ENCODE results near the gene RORB. TPM values are rescaled to one million over a fixed set of nuclear protein-coding genes. Genes with fewer than 3 reads are reported as not detected.

RORB gene
- total RNA-seq, 4 donors from 2014 or later: 2.0 to 3.6 (median 3.0) TPM

GRCh38 chr9:74683322-74683721 lies 186.2 kb downstream of the RORB start:
- H3K27me3 ChIP-seq: no peaks in the 10 kb centered on the region
- TF ChIP-seq EP300 (IDR thresholded peaks at IDR 0.05): no peak
- TF ChIP-seq, protein P1, sequence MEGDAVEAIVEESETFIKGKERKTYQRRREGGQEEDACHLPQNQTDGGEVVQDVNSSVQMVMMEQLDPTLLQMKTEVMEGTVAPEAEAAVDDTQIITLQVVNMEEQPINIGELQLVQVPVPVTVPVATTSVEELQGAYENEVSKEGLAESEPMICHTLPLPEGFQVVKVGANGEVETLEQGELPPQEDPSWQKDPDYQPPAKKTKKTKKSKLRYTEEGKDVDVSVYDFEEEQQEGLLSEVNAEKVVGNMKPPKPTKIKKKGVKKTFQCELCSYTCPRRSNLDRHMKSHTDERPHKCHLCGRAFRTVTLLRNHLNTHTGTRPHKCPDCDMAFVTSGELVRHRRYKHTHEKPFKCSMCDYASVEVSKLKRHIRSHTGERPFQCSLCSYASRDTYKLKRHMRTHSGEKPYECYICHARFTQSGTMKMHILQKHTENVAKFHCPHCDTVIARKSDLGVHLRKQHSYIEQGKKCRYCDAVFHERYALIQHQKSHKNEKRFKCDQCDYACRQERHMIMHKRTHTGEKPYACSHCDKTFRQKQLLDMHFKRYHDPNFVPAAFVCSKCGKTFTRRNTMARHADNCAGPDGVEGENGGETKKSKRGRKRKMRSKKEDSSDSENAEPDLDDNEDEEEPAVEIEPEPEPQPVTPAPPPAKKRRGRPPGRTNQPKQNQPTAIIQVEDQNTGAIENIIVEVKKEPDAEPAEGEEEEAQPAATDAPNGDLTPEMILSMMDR (IDR thresholded peaks at IDR 0.05): no peak
- TF ChIP-seq POLR2A (IDR thresholded peaks at IDR 0.05): no peak
- no peak overlapping the region for H3K4me3 ChIP-seq
- no peak overlapping the region for H3K27ac ChIP-seq
- H3K9me3 ChIP-seq: no peaks in the 10 kb centered on the region
- H3K36me3 ChIP-seq: no peaks in the 10 kb centered on the region
- no peak for DNase-seq (ENCODE audit: low spot score in 2 of 2)
- WGBS, 2 donors: 88 to 90% methylated on average over 4 of the region's 4 CpGs
- no peaks in the 10 kb centered on the region for H3K4me1 ChIP-seq

DNA sequence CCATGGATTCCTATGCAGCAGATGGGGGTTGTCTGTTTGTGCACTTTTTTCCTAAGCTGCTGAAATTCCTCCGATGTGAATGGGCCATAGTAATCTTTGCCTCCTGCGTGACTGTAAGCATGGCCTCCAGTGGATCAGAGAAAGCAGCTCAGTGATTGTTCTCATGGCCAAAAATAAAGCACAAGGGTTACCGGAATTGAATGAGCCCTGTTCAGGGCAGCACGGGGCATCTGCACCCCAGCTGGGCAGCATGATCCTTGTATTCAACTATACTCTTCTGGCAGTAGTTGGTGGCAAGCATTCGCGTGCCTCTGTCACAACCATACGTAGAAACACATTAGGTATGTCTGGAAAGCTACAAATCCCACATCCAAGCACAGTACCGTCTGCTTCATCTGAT lies 193.9 kb downstream of the RORB start:
- no peaks in the 10 kb centered on the region for H3K27me3 ChIP-seq
- no peak for DNase-seq (ENCODE audit: low spot score in 2 of 2)
- TF ChIP-seq POLR2A (IDR thresholded peaks at IDR 0.05) (no peak), EP300 (IDR thresholded peaks at IDR 0.05) (no peak)
- TF ChIP-seq, protein P1 (IDR thresholded peaks at IDR 0.05): no peak
- H3K4me3 ChIP-seq: no peak overlapping the region
- H3K36me3 ChIP-seq: no peaks in the 10 kb centered on the region
- H3K4me1 ChIP-seq: no peaks in the 10 kb centered on the region
- no peak overlapping the region for H3K27ac ChIP-seq
- 40 to 45% methylated on average over 8 of the region's 8 CpGs for WGBS, 2 donors
- H3K9me3 ChIP-seq: no peaks in the 10 kb centered on the region

- 79 to 81% methylated on average over 1 of the region's 1 CpG for WGBS, 2 donors
- Histone ChIP-seq H3K36me3 (no peaks in the 10 kb centered on the region), H3K27me3 (no peaks in the 10 kb centered on the region), H3K4me1 (no peaks in the 10 kb centered on the region), H3K27ac (no peak overlapping the region), H3K4me3 (no peak overlapping the region), H3K9me3 (no peaks in the 10 kb centered on the region)
- TF ChIP-seq POLR2A (IDR thresholded peaks at IDR 0.05) (no peak), EP300 (IDR thresholded peaks at IDR 0.05) (no peak)
- TF ChIP-seq, protein P1 (IDR thresholded peaks at IDR 0.05): no peak
- DNase-seq (ENCODE audit: low spot score in 2 of 2): no peak
These were observed 199.4 kb downstream of the RORB start for GRCh38 chr9:74696520-74696919.

GRCh38 chr9:74697535-74697934 lies 200.4 kb downstream of the RORB start:
- TF ChIP-seq EP300 (IDR thresholded peaks at IDR 0.05): no peak
- TF ChIP-seq POLR2A (IDR thresholded peaks at IDR 0.05): no peak
- TF ChIP-seq, protein P1 (IDR thresholded peaks at IDR 0.05): no peak
- Histone ChIP-seq H3K9me3 (no peaks in the 10 kb centered on the region), H3K27me3 (no peaks in the 10 kb centered on the region), H3K4me1 (no peaks in the 10 kb centered on the region), H3K4me3 (no peak overlapping the region), H3K36me3 (no peaks in the 10 kb centered on the region), H3K27ac (no peak overlapping the region)
- no peak for DNase-seq (ENCODE audit: low spot score in 2 of 2)
- 52 to 59% methylated on average over 2 of the region's 2 CpGs for WGBS, 2 donors

- H3K4me1 ChIP-seq: no peaks in the 10 kb centered on the region
- DNase-seq (ENCODE audit: low spot score in 2 of 2): no peak
- no peak overlapping the region for H3K4me3 ChIP-seq
- 32 to 39% methylated on average over 5 of the region's 5 CpGs for WGBS, 2 donors
- no peaks in the 10 kb centered on the region for H3K36me3 ChIP-seq
- no peaks in the 10 kb centered on the region for H3K9me3 ChIP-seq
- H3K27me3 ChIP-seq: no peaks in the 10 kb centered on the region
- H3K27ac ChIP-seq: no peak overlapping the region
- TF ChIP-seq, protein P1 (IDR thresholded peaks at IDR 0.05): no peak
- TF ChIP-seq POLR2A (IDR thresholded peaks at IDR 0.05) (no peak), EP300 (IDR thresholded peaks at IDR 0.05) (no peak)
These were observed 214.2 kb downstream of the RORB start for GRCh38 chr9:74711341-74711740.

All from tibial nerve (tissue), 4 donors.